GM10266 (cell line): ENCODE measurements around the gene LOC128125822.

ENCODE experiments used
- DNase-seq: peaks from one replicate; pipeline ENCODE4 v3.0.0; 2012; ENCODE audit errors: extremely low spot score
- TF ChIP-seq, protein P1 (sequence below): IDR thresholded peaks from 2 replicates; pipeline ENCODE4 v1.5.1; 2012; ENCODE audit warnings: mild to moderate bottlenecking, low read depth; ENCODE audit not compliant: control insufficient read depth, insufficient read depth; ENCODE audit errors: missing control alignments

Gene LOC128125822

GRCh38 chr6:63615590-63615989, 43.3 kb downstream of the LOC128125822 start:
- DNase-seq = no peak
- TF ChIP-seq, protein P1, sequence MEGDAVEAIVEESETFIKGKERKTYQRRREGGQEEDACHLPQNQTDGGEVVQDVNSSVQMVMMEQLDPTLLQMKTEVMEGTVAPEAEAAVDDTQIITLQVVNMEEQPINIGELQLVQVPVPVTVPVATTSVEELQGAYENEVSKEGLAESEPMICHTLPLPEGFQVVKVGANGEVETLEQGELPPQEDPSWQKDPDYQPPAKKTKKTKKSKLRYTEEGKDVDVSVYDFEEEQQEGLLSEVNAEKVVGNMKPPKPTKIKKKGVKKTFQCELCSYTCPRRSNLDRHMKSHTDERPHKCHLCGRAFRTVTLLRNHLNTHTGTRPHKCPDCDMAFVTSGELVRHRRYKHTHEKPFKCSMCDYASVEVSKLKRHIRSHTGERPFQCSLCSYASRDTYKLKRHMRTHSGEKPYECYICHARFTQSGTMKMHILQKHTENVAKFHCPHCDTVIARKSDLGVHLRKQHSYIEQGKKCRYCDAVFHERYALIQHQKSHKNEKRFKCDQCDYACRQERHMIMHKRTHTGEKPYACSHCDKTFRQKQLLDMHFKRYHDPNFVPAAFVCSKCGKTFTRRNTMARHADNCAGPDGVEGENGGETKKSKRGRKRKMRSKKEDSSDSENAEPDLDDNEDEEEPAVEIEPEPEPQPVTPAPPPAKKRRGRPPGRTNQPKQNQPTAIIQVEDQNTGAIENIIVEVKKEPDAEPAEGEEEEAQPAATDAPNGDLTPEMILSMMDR = no peak
